Osteoblast (primary cell): Measurements from ENCODE around the gene SERINC5. TPM values are rescaled to one million over a fixed set of nuclear protein-coding genes. Genes with fewer than 3 reads are reported as not detected.

ENCODE experiments used
- DNase-seq: peaks from one replicate; pipeline ENCODE4 v3.0.0; 2011; ENCODE audit warnings: low spot score, mixed read lengths; ENCODE audit not compliant: insufficient read length; ENCODE audit errors: missing footprints
- H2AFZ ChIP-seq: 2 replicates; pipeline ENCODE4 v1.6.0; 2011; ENCODE audit warnings: mild to moderate bottlenecking, low read length
- H3K27ac ChIP-seq: 2 replicates; pipeline ENCODE4 v1.5.1; 2011; ENCODE audit warnings: mild to moderate bottlenecking, low read depth, low read length, moderate library complexity
- H3K27me3 ChIP-seq: 2 replicates; pipeline ENCODE4 v1.6.0; 2012; ENCODE audit warnings: mild to moderate bottlenecking, control low read depth, inconsistent platforms, low read length, moderate library complexity; ENCODE audit not compliant: insufficient read depth
- H3K36me3 ChIP-seq: 2 replicates; pipeline ENCODE4 v1.5.1; 2011; ENCODE audit warnings: mild to moderate bottlenecking, low read length, control low read depth, moderate library complexity; ENCODE audit not compliant: insufficient read depth
- H3K4me1 ChIP-seq: 2 replicates; pipeline ENCODE4 v1.5.1; 2011; ENCODE audit warnings: mild to moderate bottlenecking, low read length, control low read depth, moderate library complexity; ENCODE audit not compliant: insufficient read depth
- H3K4me2 ChIP-seq: 2 replicates; pipeline ENCODE4 v1.6.0; 2011; ENCODE audit warnings: mild to moderate bottlenecking, low read length; ENCODE audit not compliant: insufficient read depth
- H3K4me3 ChIP-seq: fragments of 200-600 bp; sonication (generic); 3 replicates; pipeline ENCODE4 v1.5.1; 2012; ENCODE audit warnings: mild to moderate bottlenecking, low read length, inconsistent platforms; ENCODE audit not compliant: insufficient read depth
- H3K79me2 ChIP-seq: 2 replicates; pipeline ENCODE4 v1.6.0; 2012; ENCODE audit warnings: mild to moderate bottlenecking, low read length, control low read depth, inconsistent platforms; ENCODE audit not compliant: insufficient read depth
- H3K9me3 ChIP-seq: 2 replicates; pipeline ENCODE4 v1.5.1; 2011; ENCODE audit warnings: low read depth, low read length, control low read depth
- H4K20me1 ChIP-seq: 2 replicates; pipeline ENCODE4 v1.6.0; 2012; ENCODE audit warnings: mild to moderate bottlenecking, low read length, control low read depth; ENCODE audit not compliant: insufficient read depth
- total RNA-seq: library from RNA; depleted of rRNA; stranded (reverse); fragments of >200 nt; gene quantifications from 2 replicates; pipeline ENCODE4 v1.2.3, GENCODE V29; 2012
- TF ChIP-seq, protein P1 (sequence below): IDR thresholded peaks from 2 replicates; pipeline ENCODE4 v1.5.1; 2011; ENCODE audit warnings: mild to moderate bottlenecking, low read depth, low read length, moderate library complexity; ENCODE audit errors: extremely low read depth

SERINC5 gene
- total RNA-seq, 1 donor = 96.3 TPM

DNA sequence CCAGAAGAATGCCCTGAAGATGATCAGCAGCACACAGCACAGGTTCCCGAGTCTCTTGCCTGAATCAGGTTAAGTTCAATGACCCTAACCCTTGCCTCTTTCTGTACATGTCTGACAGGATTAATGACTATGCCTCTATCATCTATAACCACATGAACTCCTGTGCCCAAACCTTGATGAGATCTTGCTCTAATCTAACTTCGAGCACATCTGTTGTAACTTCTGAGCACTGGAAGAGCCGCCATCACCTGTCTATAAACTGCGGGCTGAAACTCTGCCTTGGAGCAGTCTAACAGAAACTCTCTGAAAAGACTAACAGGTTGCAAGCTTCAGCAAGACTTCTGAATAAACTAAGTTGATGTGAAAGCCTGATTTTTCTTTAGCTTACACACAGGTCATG is 44.5 kb downstream of the SERINC5 start:
- no peak for DNase-seq
- no peak overlapping the region for H3K27ac ChIP-seq
- peaks cover 12% of the 10 kb centered on the region for H3K4me1 ChIP-seq
- H3K4me2 ChIP-seq = no peak overlapping the region
- TF ChIP-seq, protein P1, sequence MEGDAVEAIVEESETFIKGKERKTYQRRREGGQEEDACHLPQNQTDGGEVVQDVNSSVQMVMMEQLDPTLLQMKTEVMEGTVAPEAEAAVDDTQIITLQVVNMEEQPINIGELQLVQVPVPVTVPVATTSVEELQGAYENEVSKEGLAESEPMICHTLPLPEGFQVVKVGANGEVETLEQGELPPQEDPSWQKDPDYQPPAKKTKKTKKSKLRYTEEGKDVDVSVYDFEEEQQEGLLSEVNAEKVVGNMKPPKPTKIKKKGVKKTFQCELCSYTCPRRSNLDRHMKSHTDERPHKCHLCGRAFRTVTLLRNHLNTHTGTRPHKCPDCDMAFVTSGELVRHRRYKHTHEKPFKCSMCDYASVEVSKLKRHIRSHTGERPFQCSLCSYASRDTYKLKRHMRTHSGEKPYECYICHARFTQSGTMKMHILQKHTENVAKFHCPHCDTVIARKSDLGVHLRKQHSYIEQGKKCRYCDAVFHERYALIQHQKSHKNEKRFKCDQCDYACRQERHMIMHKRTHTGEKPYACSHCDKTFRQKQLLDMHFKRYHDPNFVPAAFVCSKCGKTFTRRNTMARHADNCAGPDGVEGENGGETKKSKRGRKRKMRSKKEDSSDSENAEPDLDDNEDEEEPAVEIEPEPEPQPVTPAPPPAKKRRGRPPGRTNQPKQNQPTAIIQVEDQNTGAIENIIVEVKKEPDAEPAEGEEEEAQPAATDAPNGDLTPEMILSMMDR = no peak
- H3K79me2 ChIP-seq = peaks cover 83% of the 10 kb centered on the region
- H3K36me3 ChIP-seq = no peaks in the 10 kb centered on the region
- no peaks in the 10 kb centered on the region for H3K9me3 ChIP-seq
- no peaks in the 10 kb centered on the region for H3K27me3 ChIP-seq
- peaks cover 16% of the 10 kb centered on the region for H4K20me1 ChIP-seq
- no peak overlapping the region for H3K4me3 ChIP-seq
- H2AFZ ChIP-seq = no peak overlapping the region

DNA sequence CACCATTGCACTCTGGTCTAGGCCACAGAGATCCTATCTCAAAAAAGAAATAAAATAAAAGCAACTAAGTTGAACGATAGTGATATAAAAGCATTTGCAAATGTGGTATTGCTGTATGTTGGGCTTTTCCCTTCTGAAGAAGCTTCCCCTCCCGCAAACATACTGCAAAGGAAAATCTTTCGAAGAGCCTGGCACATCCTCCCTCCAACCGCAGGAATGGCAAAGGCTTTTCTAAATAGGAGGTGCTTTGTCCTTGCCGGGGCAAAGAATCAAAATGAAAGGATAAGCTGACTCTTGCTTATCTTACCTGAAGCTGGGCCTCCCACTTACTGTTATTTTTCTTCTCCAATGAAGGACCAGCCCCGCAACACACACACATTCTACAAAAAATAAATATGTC is 45.8 kb downstream of the SERINC5 start:
- Histone ChIP-seq H3K4me3 (no peak overlapping the region), H3K36me3 (no peaks in the 10 kb centered on the region), H3K4me1 (peaks cover 24% of the 10 kb centered on the region), H3K4me2 (no peak overlapping the region), H4K20me1 (peaks cover 13% of the 10 kb centered on the region), H3K27ac (peak overlapping the region; percentile 29), H3K79me2 (peaks cover 75% of the 10 kb centered on the region), H3K9me3 (no peaks in the 10 kb centered on the region), H3K27me3 (no peaks in the 10 kb centered on the region), H2AFZ (no peak overlapping the region)
- TF ChIP-seq, protein P1 = no peak
- DNase-seq = no peak

DNA sequence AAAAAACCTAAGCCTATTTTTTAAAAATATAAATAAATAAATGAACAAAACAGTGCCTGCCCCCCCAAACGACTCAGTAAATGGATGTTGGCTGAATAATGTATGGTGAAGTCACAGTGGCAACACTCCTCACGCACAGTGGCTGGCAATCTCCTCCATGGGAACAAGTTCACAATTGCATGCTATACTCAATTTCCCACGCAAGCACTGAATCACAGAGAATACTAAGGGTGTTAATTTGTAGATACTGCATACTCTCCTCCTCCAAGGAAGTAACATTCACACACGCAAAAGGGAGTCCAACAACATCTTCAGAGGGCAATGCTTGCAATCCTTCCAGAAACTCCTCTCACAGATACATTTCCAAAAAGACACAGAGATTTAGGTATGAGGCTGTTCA is 47.5 kb downstream of the SERINC5 start:
- DNase-seq = no peak
- peaks cover 75% of the 10 kb centered on the region for H3K79me2 ChIP-seq

DNA sequence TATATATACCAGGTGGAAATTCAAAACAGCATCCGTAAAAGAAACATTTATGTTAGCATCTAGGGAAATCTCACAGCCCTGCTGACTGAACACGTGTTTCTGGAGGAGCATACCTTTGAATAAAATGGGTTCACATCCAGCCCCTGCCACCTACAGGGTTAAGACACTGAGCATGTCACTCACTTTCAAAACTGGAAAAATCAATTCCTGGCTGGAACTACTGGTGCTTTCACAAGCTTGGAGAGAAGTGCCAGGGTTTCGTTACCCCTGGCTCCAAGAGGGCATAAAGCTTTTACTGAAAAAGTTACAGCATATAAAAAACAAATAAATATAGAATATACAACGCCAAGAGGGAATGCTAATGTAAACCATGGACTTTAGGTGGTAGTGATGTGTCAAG is 48.0 kb downstream of the SERINC5 start:
- H3K4me3 ChIP-seq = no peak overlapping the region
- no peak overlapping the region for H2AFZ ChIP-seq
- no peak overlapping the region for H3K4me2 ChIP-seq
- TF ChIP-seq, protein P1 = no peak
- peaks cover 4% of the 10 kb centered on the region for H4K20me1 ChIP-seq
- no peaks in the 10 kb centered on the region for H3K36me3 ChIP-seq
- DNase-seq = no peak
- no peaks in the 10 kb centered on the region for H3K27me3 ChIP-seq
- peaks cover 74% of the 10 kb centered on the region for H3K79me2 ChIP-seq
- H3K9me3 ChIP-seq = no peaks in the 10 kb centered on the region
- H3K27ac ChIP-seq = peak overlapping the region; percentile 94
- H3K4me1 ChIP-seq = peaks cover 36% of the 10 kb centered on the region

More for the DNA sequence above, 47.5 kb downstream of the SERINC5 start:
- TF ChIP-seq, protein P1 = no peak
- Histone ChIP-seq H4K20me1 (peaks cover 7% of the 10 kb centered on the region), H3K9me3 (no peaks in the 10 kb centered on the region), H3K27ac (peak overlapping the region; percentile 94), H3K36me3 (no peaks in the 10 kb centered on the region), H2AFZ (no peak overlapping the region), H3K4me3 (no peak overlapping the region), H3K27me3 (no peaks in the 10 kb centered on the region), H3K4me1 (peaks cover 36% of the 10 kb centered on the region), H3K4me2 (no peak overlapping the region)
